Activated gamma-delta T cell treated with Interleukin-2 at 50 U/mL for 16 hours (primary cell): Measurements from ENCODE around the gene RHOT2.
"Not testable (repeated sequence)": the region's sequence is repeated elsewhere in the genome, so short reads cannot be mapped to it uniquely, and the experiment has no call there.

Experiments used
- DNase-seq: peaks from one replicate; pipeline ENCODE4 v3.0.0-alpha.2; 2020

Gene RHOT2

DNA sequence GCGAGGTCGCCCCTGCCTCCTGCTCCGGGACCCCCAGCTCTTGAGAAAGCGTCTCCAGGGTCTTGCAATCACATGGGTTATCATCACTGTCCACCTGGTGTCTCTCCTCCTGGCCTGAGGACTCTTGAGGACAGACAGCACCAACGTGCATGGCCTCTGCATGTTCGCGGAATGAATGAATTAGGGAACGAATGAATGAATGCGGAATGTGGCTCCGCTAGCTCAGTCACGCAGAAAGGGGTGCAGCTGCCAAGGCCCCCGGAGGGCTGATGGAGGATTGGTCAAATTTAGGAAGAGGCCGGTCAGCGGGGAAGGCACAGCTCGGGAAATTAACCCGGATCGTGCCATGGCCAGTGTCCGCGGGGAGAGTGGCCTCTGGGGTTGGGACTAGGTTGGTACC lies 34.4 kb downstream of the RHOT2 start:
- DNase-seq: no peak

DNA sequence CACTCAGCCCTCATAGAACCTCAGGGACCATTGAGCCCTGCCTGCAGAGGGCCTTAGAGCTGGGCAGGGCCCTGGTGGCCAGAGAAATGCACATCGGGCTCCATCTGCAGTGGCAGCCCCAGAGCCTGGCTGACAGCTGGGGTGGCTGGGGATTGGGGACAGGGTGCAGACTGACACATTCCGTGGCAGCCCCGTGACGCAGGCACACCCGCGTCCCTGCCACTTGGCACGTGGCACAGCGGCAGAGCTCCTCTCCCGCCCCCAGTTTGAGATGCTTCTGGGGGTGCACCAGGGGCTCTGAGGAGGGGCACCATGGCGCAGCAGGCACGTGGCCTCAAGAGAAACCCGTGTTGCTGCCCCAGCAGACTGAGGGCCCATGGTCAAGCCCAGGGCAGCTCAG lies 35.5 kb downstream of the RHOT2 start:
- DNase-seq: no peak

GRCh38 chr16:704047-704446 lies 36.1 kb downstream of the RHOT2 start:
- DNase-seq: no peak

DNA sequence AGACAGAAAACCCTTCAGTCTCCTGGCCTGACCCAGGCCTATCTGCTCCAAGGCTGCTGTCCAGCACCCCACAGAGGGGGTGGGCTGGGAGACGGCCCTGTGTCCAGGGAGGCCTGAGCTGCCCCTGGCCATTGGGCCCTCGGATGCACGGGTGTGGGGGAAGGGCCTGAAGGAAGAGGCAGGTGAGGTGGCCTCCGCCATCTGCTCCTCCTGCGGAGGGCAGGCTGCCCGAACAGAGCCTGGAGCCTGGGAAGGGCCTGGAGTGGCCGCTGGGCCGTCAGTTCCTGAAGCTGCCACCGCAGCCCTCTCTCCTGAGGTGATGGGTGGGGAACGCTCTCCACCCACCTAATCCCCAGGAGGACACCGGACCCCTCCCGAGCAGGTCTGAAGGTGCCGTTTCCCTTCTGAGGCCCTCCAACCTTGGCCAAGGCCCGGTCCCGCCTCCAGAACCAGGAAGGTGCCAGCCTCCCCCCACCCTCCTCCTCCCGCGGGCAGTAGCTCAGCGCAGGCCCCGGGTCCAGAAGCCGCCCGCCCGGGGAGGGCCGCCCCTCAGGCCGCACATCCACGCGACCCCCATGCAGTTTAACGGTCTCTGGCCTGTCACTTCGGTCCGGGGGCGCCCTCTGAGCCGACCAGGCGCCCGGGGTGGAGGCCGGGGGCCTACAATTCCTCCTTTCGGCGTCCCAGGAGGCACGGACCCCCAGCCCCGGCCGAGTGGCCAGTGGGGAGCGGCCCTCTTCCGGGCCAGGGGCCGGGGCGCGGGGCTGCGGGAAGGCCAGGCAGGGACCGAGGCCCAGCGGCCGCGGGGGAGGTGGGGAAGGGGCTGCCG lies 36.8 kb downstream of the RHOT2 start:
- no peak for DNase-seq

DNA sequence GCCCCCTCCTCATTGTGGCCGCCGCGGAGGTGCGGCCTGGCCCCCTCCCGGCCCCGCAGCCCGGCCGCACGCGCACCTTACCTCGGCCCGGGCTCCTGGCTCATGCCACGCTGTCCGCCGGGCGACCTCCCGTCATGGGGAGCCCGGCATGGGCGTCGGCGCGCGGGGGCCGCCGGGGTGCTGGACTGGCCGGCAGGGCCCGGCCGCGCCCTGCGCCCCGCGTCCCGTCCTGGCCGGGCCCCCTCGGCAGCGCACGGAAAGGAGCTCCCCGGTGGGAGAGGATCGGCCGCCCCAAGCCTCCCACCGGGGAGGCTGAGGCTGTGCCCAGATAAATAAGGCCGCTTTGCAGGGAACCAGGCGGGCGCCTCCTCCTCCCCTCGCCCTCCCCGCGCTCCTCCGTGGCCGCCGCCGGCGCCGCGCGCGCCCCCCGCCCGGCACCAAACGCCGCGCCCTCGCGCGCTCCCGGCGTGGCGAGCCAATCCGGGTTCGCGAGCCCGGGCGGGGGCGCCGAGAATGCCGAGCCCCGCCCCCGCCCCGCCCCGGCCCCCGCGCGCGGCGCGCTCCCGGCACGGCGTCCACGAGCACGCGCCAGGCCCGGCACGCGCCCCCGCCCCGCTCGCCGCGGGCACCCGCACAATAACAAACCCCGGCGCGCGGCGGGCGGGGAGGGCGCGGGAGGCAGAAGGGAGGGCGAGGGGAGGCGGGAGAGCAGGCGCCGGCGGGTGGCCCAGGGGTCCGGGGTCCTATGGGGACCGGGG lies 37.7 kb downstream of the RHOT2 start, which contains the start of gene FBXL16:
Gene FBXL16 (minus strand): TSS at position 371 of the 758 bp plus-strand sequence. CDS start 8,396 bp downstream, outside the sequence.
- DNase-seq: no peak

GRCh38 chr16:706189-707061 lies 38.5 kb downstream of the RHOT2 start:
- no peak for DNase-seq

GRCh38 chr16:707062-707538 lies 39.2 kb downstream of the RHOT2 start:
- no peak for DNase-seq

- no peak for DNase-seq
Measured at GRCh38 chr16:708019-708418, 40.1 kb downstream of the RHOT2 start.

- DNase-seq: no peak
Measured at GRCh38 chr16:708959-709358, 41.0 kb downstream of the RHOT2 start.

GRCh38 chr16:709566-710499 lies 41.9 kb downstream of the RHOT2 start:
- DNase-seq: no peak

DNA sequence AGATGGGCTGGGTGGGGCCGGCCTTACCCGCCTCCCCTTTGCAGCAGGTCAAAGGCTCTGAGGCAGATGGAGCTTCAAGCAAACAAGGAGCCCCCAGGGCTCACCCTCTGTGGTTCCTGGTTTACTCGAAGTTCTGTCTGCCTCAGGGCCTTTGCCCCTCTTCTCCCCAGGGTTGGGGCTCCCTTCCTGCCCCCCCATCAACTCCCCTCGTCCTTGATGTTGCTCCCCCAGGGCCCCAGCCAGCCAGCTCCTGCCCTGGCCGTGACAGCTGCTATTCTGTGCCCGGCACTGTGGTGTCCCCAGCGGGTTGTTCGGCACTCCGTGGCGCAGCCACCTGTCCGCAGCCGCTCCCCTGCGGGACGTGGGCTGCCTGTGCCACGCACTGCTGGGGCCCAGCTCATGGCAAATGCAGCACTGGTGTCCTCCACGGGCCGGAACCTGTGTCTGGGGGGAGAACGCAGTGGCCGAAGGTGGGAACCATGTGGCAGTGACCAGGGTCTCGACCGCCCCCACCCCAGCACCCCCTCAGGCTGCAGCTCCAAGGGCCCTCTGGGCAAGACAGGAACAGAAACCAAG lies 42.7 kb downstream of the RHOT2 start:
- DNase-seq: no peak

- no peak for DNase-seq
Measured at GRCh38 chr16:711084-711483, 43.2 kb downstream of the RHOT2 start.

- peak; percentile 83 for DNase-seq
Measured at GRCh38 chr16:711548-712320, 43.8 kb downstream of the RHOT2 start.

GRCh38 chr16:712740-713250 lies 44.9 kb downstream of the RHOT2 start:
- not testable (repeated sequence) for DNase-seq

DNA sequence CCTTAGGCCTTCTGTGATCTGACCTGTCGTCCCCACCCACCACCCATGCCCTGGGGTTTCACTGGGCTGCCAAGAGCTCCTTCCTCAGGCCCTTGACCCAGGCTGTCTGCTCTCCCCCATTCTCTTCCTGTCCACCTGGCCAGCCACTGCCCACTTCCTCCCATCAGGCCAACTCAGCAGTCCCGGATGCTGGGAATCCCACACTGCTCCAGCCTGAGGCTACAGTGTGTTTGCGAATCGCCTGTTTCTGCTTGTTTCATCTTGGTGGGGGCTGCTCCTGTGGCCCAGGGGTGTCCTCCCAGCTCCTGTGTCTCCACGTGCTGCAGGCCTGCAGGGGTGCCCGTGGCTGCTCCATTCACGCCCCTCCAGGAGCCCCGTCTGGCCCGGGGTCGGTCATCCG lies 46.1 kb downstream of the RHOT2 start:
- no peak for DNase-seq

DNA sequence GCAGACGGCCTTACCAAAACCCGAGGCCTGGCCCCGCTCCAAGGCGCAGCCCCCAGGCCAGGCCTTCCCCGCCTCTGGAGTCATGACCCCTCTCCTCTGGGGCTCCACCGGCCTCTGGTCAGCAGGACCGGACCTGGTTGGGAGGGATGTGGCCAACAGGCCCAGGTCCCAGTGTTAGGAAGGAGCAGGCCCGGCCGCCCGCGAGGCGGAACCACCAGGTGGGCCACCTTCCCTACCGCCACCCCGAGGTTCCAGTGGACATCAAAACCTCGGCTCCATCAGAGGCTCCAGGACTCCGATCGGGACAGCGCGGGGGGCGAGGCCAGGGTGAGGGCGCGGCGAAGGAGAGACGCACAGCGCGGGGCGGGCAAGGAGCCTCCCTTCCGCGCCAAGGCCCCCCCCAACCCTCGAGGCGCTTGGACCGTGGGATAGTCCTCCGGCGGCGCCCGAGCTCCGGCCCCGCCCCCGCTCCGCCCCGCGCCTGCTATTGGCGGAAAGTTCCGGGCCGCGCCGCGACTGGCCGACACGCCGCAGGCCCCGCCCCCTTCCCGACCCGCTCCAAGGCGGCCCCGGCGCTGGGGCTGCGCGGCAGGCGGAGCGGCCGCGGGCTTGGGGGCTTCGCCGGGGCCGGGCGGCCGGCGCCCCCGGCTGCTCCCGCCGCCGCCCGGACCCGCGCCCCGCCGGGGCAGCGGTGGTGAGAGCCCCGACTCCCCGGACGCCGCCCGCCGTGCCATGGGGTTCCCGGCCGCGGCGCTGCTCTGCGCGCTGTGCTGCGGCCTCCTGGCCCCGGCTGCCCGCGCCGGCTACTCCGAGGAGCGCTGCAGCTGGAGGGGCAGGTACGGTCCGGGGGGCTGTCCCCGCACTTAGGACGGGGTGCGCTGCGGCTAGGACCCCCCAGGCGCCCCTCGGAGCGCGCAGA lies 46.9 kb downstream of the RHOT2 start, which contains the start of gene METRN:
Gene METRN (plus strand): TSS at position 561 of the 919 bp plus-strand sequence. CDS start 172 bp downstream, at position 733.
- peak; percentile 90 for DNase-seq

DNA sequence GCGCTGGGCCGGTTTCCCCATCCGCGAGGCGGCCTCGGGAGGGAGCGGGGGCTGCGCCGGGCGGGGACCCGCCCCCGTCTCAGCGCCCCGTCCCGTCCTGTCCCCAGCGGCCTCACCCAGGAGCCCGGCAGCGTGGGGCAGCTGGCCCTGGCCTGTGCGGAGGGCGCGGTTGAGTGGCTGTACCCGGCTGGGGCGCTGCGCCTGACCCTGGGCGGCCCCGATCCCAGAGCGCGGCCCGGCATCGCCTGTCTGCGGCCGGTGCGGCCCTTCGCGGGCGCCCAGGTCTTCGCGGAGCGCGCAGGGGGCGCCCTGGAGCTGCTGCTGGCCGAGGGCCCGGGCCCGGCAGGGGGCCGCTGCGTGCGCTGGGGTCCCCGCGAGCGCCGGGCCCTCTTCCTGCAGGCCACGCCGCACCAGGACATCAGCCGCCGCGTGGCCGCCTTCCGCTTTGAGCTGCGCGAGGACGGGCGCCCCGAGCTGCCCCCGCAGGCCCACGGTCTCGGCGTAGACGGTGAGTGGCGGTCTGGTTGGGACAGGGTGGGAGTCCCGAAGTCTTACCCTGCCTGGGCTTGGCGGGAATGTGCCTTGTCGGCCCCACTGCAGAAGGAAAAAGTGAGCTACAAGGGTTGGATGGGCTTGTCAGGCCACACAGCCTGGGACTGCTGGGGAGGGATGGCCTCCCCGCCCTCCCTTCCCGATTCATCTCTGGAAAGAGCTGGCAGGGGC lies 47.7 kb downstream of the RHOT2 start:
- DNase-seq: no peak

GRCh38 chr16:716200-716568 lies 48.3 kb downstream of the RHOT2 start:
- no peak for DNase-seq
